ENCODE measurements around the gene DYNLT3. TPM values are rescaled to one million over a fixed set of nuclear protein-coding genes. Genes with fewer than 3 reads are reported as not detected.

The DYNLT3 gene
- total and polyA plus RNA-seq, 2 of the 13 experiments (the other 11 are each of a cell fraction or from before 2014, with no cell fraction given), result 5.4 to 6.1 TPM

DNA sequence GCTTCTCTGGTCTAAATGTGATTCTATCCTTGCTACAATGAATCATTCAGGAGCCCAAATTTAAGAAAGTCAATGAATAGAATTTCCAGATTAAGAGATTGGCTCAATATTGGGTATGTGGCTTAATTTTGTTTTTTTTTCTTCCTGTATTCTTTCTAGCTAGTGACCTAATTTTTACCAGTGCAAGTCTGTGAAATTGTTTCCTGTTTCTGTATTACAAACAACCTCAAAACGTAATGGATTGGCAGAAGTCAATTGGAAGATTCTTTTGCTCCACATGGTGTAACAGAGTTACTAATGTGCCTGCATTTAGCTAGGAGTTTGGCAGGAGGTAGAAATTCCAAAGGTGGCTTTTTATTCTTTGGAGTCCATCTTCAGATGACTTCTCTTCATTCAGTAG, 17.6 kb downstream of the DYNLT3 start (continued):
- TF ChIP-seq, protein P1, sequence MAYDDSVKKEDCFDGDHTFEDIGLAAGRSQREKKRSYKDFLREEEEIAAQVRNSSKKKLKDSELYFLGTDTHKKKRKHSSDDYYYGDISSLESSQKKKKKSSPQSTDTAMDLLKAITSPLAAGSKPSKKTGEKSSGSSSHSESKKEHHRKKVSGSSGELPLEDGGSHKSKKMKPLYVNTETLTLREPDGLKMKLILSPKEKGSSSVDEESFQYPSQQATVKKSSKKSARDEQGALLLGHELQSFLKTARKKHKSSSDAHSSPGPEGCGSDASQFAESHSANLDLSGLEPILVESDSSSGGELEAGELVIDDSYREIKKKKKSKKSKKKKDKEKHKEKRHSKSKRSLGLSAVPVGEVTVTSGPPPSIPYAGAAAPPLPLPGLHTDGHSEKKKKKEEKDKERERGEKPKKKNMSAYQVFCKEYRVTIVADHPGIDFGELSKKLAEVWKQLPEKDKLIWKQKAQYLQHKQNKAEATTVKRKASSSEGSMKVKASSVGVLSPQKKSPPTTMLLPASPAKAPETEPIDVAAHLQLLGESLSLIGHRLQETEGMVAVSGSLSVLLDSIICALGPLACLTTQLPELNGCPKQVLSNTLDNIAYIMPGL (CRISPR knock-in tag; IDR thresholded peaks at IDR 0.05; ENCODE audit: borderline replicate concordance in 1 of 2, low read depth in 1 of 2), result no peak

DNA sequence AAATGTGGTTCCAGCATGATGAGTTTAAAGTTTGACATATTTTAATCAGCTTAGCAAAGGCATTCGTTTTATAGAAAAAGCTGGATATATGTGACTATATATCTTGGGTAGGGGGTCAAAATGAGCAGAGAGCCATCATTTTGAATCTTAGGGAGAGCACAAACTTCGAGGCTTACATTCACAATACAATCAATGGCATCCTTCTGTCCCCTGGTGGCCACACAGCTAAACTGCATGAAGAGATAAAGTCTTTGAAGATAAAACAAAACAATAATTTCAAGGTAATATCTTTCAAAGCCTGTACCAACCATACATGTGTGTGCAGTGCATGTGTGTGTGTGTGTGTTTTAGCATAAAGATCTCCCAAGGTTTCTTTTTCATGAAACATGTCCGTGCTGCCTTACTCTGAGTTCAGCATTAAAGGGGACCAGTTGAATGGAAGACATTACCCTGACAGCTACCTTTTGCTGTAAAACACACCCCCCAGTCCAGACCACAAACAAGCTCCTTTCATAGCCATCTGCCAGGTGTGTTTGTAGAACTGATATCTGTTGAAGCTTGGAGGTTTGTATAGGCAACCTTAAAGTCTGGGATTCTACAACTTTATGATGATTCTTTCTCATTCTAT, 22.0 kb downstream of the DYNLT3 start:
- DNase-seq (ENCODE audit: low spot score) (peak; percentile 8), ATAC-seq (peak; percentile 39; the same call in 1 of the 3 replicates), FAIRE-seq (no peak)
- no peak overlapping the region for H3K4me3 ChIP-seq (replicated peaks in 1 of 3; ENCODE audit: insufficient read depth in 1 of 3, low read depth in 2 of 3, low read length in 3 of 3)
- POLR2A ChIA-PET, result no interaction called here
- WGBS (ENCODE audit: low lambda C conversion rate), result 0% methylated on average over 2 of the region's 3 CpGs
- no peaks in the 10 kb centered on the region for H4K20me1 ChIP-seq (ENCODE audit: insufficient read depth, low read length)
- no peak overlapping the region for H3K27ac ChIP-seq (ENCODE audit: extremely low read length, insufficient read depth, low read length)
- no peak overlapping the region for H2AFZ ChIP-seq (ENCODE audit: low read length)
- in situ Hi-C loops (cut with HindIII; ENCODE audit: extremely low pct_ligation_motif_present, low pct_unique_long_range_greater_than_20kb) (no loop called here), intact Hi-C loops (cut with micrococcal nuclease; ENCODE audit: unreplicated experiment) (loop anchor here (1.0 to 10.0 kb wide), 2 partner anchors 80 to 321 kb away; no protein-coding TSS in a partner anchor)
- no peaks in the 10 kb centered on the region for H3K36me3 ChIP-seq (replicated peaks in 1 of 2; ENCODE audit: control insufficient read depth in 1 of 2, insufficient read depth in 2 of 2, low read length in 2 of 2)
- no peak overlapping the region for H3K9ac ChIP-seq (ENCODE audit: insufficient read depth, low read depth, low read length)
- no peaks in the 10 kb centered on the region for H3K9me3 ChIP-seq (ENCODE audit: low read length)
- no peak overlapping the region for H3K4me2 ChIP-seq (ENCODE audit: low read depth, low read length)
- BruUV-seq (replicated peaks), result no TSS peak
- H3K79me2 ChIP-seq (ENCODE audit: insufficient read depth, low read length), result no peaks in the 10 kb centered on the region
- H3K27me3 ChIP-seq (ENCODE audit: control insufficient read depth in 1 of 2, insufficient read depth in 2 of 2, low read length in 2 of 2), result no peaks in the 10 kb centered on the region
- CTCF ChIA-PET (ENCODE audit: low intra/inter-chr PET ratio, low total read pairs), result interaction anchor here (1.4 kb wide), 1 partner anchor 80 kb away, joined by 4 read pairs; no protein-coding TSS in a partner anchor
- H3K4me1 ChIP-seq (ENCODE audit: insufficient read depth, low read length), result no peaks in the 10 kb centered on the region; the same call in 1 of the 2 replicates
- TF ChIP-seq KDM1A (CRISPR knock-in tag; IDR thresholded peaks at IDR 0.05) (no peak), KAT7 (CRISPR knock-in tag; IDR thresholded peaks at IDR 0.05; ENCODE audit: borderline replicate concordance) (no peak), ZNF557 (CRISPR knock-in tag; IDR thresholded peaks at IDR 0.05) (no peak), SMC3 (IDR thresholded peaks at IDR 0.05; ENCODE audit: low read length) (peak; percentile 63; the same call in 1 of the 2 replicates), FOSL2 (CRISPR knock-in tag; IDR thresholded peaks at IDR 0.05) (no peak), RAD21 (CRISPR knock-in tag; IDR thresholded peaks at IDR 0.05) (0 out of 2 replicates have a peak, but pooled peaks have one; percentile 14), SOX6 (IDR thresholded peaks at IDR 0.05) (no peak), SOX6 (CRISPR knock-in tag; IDR thresholded peaks at IDR 0.05) (no peak), ZSCAN20 (CRISPR knock-in tag; IDR thresholded peaks at IDR 0.05; ENCODE audit: borderline replicate concordance) (no peak)
- TF ChIP-seq, protein P2, sequence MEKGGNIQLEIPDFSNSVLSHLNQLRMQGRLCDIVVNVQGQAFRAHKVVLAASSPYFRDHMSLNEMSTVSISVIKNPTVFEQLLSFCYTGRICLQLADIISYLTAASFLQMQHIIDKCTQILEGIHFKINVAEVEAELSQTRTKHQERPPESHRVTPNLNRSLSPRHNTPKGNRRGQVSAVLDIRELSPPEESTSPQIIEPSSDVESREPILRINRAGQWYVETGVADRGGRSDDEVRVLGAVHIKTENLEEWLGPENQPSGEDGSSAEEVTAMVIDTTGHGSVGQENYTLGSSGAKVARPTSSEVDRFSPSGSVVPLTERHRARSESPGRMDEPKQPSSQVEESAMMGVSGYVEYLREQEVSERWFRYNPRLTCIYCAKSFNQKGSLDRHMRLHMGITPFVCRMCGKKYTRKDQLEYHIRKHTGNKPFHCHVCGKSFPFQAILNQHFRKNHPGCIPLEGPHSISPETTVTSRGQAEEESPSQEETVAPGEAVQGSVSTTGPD (CRISPR knock-in tag; IDR thresholded peaks at IDR 0.05), result no peak
- TF ChIP-seq, protein P3, sequence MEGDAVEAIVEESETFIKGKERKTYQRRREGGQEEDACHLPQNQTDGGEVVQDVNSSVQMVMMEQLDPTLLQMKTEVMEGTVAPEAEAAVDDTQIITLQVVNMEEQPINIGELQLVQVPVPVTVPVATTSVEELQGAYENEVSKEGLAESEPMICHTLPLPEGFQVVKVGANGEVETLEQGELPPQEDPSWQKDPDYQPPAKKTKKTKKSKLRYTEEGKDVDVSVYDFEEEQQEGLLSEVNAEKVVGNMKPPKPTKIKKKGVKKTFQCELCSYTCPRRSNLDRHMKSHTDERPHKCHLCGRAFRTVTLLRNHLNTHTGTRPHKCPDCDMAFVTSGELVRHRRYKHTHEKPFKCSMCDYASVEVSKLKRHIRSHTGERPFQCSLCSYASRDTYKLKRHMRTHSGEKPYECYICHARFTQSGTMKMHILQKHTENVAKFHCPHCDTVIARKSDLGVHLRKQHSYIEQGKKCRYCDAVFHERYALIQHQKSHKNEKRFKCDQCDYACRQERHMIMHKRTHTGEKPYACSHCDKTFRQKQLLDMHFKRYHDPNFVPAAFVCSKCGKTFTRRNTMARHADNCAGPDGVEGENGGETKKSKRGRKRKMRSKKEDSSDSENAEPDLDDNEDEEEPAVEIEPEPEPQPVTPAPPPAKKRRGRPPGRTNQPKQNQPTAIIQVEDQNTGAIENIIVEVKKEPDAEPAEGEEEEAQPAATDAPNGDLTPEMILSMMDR (CRISPR knock-in tag; IDR thresholded peaks at IDR 0.05), result peak; percentile 64
- TF ChIP-seq, protein P4, sequence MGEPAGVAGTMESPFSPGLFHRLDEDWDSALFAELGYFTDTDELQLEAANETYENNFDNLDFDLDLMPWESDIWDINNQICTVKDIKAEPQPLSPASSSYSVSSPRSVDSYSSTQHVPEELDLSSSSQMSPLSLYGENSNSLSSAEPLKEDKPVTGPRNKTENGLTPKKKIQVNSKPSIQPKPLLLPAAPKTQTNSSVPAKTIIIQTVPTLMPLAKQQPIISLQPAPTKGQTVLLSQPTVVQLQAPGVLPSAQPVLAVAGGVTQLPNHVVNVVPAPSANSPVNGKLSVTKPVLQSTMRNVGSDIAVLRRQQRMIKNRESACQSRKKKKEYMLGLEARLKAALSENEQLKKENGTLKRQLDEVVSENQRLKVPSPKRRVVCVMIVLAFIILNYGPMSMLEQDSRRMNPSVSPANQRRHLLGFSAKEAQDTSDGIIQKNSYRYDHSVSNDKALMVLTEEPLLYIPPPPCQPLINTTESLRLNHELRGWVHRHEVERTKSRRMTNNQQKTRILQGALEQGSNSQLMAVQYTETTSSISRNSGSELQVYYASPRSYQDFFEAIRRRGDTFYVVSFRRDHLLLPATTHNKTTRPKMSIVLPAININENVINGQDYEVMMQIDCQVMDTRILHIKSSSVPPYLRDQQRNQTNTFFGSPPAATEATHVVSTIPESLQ (CRISPR knock-in tag; conservative IDR thresholded peaks at IDR 0.05), result no peak
- TF ChIP-seq, protein P1 (CRISPR knock-in tag; IDR thresholded peaks at IDR 0.05; ENCODE audit: borderline replicate concordance in 1 of 2, low read depth in 1 of 2), result no peak

All from HepG2 (cell line).